ENCODE results near the gene SLC25A22. TPM values are rescaled to one million over a fixed set of nuclear protein-coding genes. Genes with fewer than 3 reads are reported as not detected.

The SLC25A22 gene
- total RNA-seq, 2 experiments from 2014 or later: 33.3 to 36.7 TPM

- Mint-ChIP-seq H3K4me1 (ENCODE audit: low read depth) (peaks cover 8% of the 10 kb centered on the region), H3K36me3 (ENCODE audit: low read depth) (no peaks in the 10 kb centered on the region), H3K4me3 (no peak overlapping the region), H3K27ac (no peak overlapping the region), H3K27me3 (no peaks in the 10 kb centered on the region), H3K9me3 (no peaks in the 10 kb centered on the region)
- no peak for TF ChIP-seq CTCF (IDR thresholded peaks at IDR 0.05)
- no peak for ATAC-seq
- DNase-seq: no peak
- intact Hi-C loops (cut with micrococcal nuclease): no loop called here
- ChIA-PET POLR2A (no interaction called here), CTCF (no interaction called here)
Observed at GRCh38 chr11:742571-743201, 55.4 kb downstream of the SLC25A22 start.

- no peak for ATAC-seq
- no peak overlapping the region for H3K4me3 Mint-ChIP-seq
- CTCF ChIA-PET: no interaction called here
- H3K9me3 Mint-ChIP-seq: no peaks in the 10 kb centered on the region
- intact Hi-C loops (cut with micrococcal nuclease): no loop called here
- H3K27me3 Mint-ChIP-seq: no peaks in the 10 kb centered on the region
- H3K4me1 Mint-ChIP-seq (ENCODE audit: low read depth): peaks cover 13% of the 10 kb centered on the region
- DNase-seq: no peak
- POLR2A ChIA-PET: no interaction called here
- no peak overlapping the region for H3K27ac Mint-ChIP-seq
- no peak for TF ChIP-seq CTCF (IDR thresholded peaks at IDR 0.05)
- no peaks in the 10 kb centered on the region for H3K36me3 Mint-ChIP-seq (ENCODE audit: low read depth)
Observed at GRCh38 chr11:742156-742546, 55.9 kb downstream of the SLC25A22 start.

Other genes with a start within 250 kb of the SLC25A22 start
- 1 to 10 TPM in 1 of 2 experiments, under 1 TPM in 1; 0.88 to 1.3 TPM for gene LMNTD2, start 237.5 kb downstream of the SLC25A22 start, total RNA-seq
- gene RASSF7, start 237.3 kb downstream of the SLC25A22 start, total RNA-seq: 10 to 100 TPM; 16.8 to 17.3 TPM
- 10 to 100 TPM; 43.1 to 44.5 TPM for gene PHRF1, start 221.8 kb downstream of the SLC25A22 start, total RNA-seq
- 10 to 100 TPM; 34.6 to 37.5 TPM for gene IRF7, start 182.3 kb downstream of the SLC25A22 start, total RNA-seq
- gene CDHR5, start 173.3 kb downstream of the SLC25A22 start, total RNA-seq: not detected
- gene SCT, start 171.1 kb downstream of the SLC25A22 start, total RNA-seq: not detected
- gene DRD4, start 161.0 kb downstream of the SLC25A22 start, total RNA-seq: under 1 TPM; 0.88 to 0.89 TPM
- 10 to 100 TPM; 59.1 to 59.3 TPM for gene DEAF1, start 103.1 kb downstream of the SLC25A22 start, total RNA-seq
- gene TMEM80, start 102.5 kb downstream of the SLC25A22 start, total RNA-seq: 10 to 100 TPM; 10.6 to 12.5 TPM
- gene EPS8L2, start 92.0 kb downstream of the SLC25A22 start, total RNA-seq: 10 to 100 TPM; 15.0 to 16.7 TPM
- gene TALDO1, start 50.8 kb downstream of the SLC25A22 start, total RNA-seq: 100 to 1,000 TPM; 234 to 241 TPM
- 10 to 100 TPM; 45.8 to 48.8 TPM for gene GATD1, start 20.8 kb downstream of the SLC25A22 start, total RNA-seq
- under 1 TPM; 0.20 to 0.25 TPM for gene CEND1, start 8.2 kb downstream of the SLC25A22 start, total RNA-seq
- 10 to 100 TPM; 29.9 to 30.6 TPM for gene PIDD1, start 7.0 kb upstream of the SLC25A22 start, total RNA-seq
- gene RPLP2, start 11.7 kb upstream of the SLC25A22 start, total RNA-seq: 1,000 to 10,000 TPM; 3,638 to 3,686 TPM
- 10 to 100 TPM; 29.7 to 32.0 TPM for gene PNPLA2, start 20.6 kb upstream of the SLC25A22 start, total RNA-seq
- gene CRACR2B, start 29.6 kb upstream of the SLC25A22 start, total RNA-seq: 1 to 10 TPM; 2.1 to 2.4 TPM
- gene CD151, start 34.7 kb upstream of the SLC25A22 start, total RNA-seq: 10 to 100 TPM; 45.9 to 46.5 TPM
- 10 to 100 TPM; 83.0 to 89.2 TPM for gene POLR2L, start 44.2 kb upstream of the SLC25A22 start, total RNA-seq
- gene TSPAN4, start 44.6 kb upstream of the SLC25A22 start, total RNA-seq: 10 to 100 TPM; 15.4 to 16.0 TPM
- 10 to 100 TPM; 69.8 to 72.0 TPM for gene CHID1, start 112.5 kb upstream of the SLC25A22 start, total RNA-seq
- 10 to 100 TPM; 34.0 to 34.6 TPM for gene AP2A2, start 127.6 kb upstream of the SLC25A22 start, total RNA-seq
- gene MUC6, start 238.4 kb upstream of the SLC25A22 start, total RNA-seq: not detected

Measured in activated CD8-positive, alpha-beta T cell treated with anti-CD3 and anti-CD28 coated beads for 36 hours (primary cell).